BLaER1 treated with 17β-estradiol and CSF1 and Interleukin-3, amounts not matched to agents 10 nM and 100 nM (cell line): ENCODE measurements around the gene IFNE.

Source experiments
- H3K27ac ChIP-seq, 11 experiments: shearing (Covaris generic); formaldehyde crosslinking; 2 replicates each; pipeline ENCODE4 v1.8.1; 2022
- H3K27me3 ChIP-seq, 11 experiments: shearing (Covaris generic); formaldehyde crosslinking; 2 replicates each; pipeline ENCODE4 v1.8.1; 2022
- H3K36me3 ChIP-seq, 11 experiments: shearing (Covaris generic); formaldehyde crosslinking; 2 replicates each; pipeline ENCODE4 v1.8.1; 2022
- H3K4me1 ChIP-seq, 10 experiments: shearing (Covaris generic); formaldehyde crosslinking; 2 replicates each; pipeline ENCODE4 v1.8.1; 2022
- H3K4me2 ChIP-seq, 11 experiments: shearing (Covaris generic); formaldehyde crosslinking; 2 replicates each; pipeline ENCODE4 v1.8.1; 2022
- H3K4me3 ChIP-seq, 10 experiments: shearing (Covaris generic); formaldehyde crosslinking; 2 replicates each; pipeline ENCODE4 v1.8.1; 2022
- H3K9ac ChIP-seq, 11 experiments: shearing (Covaris generic); formaldehyde crosslinking; 2 replicates each; pipeline ENCODE4 v1.8.1; 2022
- H3K9me3 ChIP-seq, 11 experiments: shearing (Covaris generic); formaldehyde crosslinking; replicated peaks in 1 of 11; 2 replicates each; pipeline ENCODE4 v1.8.1; 2022
- H4K20me1 ChIP-seq, 11 experiments: shearing (Covaris generic); formaldehyde crosslinking; 2 replicates each; pipeline ENCODE4 v1.8.1; 2022
- Cebpa-rat ChIP-seq, 11 experiments: shearing (Covaris generic); IDR thresholded peaks; 2 replicates each; pipeline ENCODE4 v1.8.1; 2022

Gene IFNE

GRCh38 chr9:21520501-21521228, 38.6 kb upstream of the IFNE start:
- Histone ChIP-seq H3K9me3 (peaks cover 0 to 17% (median 0%) of the 10 kb centered on the region in 11 experiments; a peak in 2 of 22 replicates), H4K20me1 (no peaks in the 10 kb centered on the region), H3K4me1 (no peaks in the 10 kb centered on the region), H3K27me3 (no peaks in the 10 kb centered on the region), H3K27ac (no peak overlapping the region), H3K36me3 (no peaks in the 10 kb centered on the region), H3K4me2 (no peak overlapping the region), H3K4me3 (no peak overlapping the region), H3K9ac (no peak overlapping the region)
- TF ChIP-seq Cebpa-rat (IDR thresholded peaks at IDR 0.05) = no peak

GRCh38 chr9:21519855-21520434, 37.8 kb upstream of the IFNE start:
- H4K20me1 ChIP-seq = no peaks in the 10 kb centered on the region
- H3K27ac ChIP-seq = no peak overlapping the region
- no peak overlapping the region for H3K4me3 ChIP-seq
- H3K27me3 ChIP-seq = no peaks in the 10 kb centered on the region
- no peak overlapping the region for H3K9ac ChIP-seq
- peaks cover 0 to 17% (median 0%) of the 10 kb centered on the region in 11 experiments; a peak in 2 of 22 replicates for H3K9me3 ChIP-seq
- no peak for TF ChIP-seq Cebpa-rat (IDR thresholded peaks at IDR 0.05)
- H3K4me1 ChIP-seq = no peaks in the 10 kb centered on the region
- no peaks in the 10 kb centered on the region for H3K36me3 ChIP-seq
- no peak overlapping the region for H3K4me2 ChIP-seq

DNA sequence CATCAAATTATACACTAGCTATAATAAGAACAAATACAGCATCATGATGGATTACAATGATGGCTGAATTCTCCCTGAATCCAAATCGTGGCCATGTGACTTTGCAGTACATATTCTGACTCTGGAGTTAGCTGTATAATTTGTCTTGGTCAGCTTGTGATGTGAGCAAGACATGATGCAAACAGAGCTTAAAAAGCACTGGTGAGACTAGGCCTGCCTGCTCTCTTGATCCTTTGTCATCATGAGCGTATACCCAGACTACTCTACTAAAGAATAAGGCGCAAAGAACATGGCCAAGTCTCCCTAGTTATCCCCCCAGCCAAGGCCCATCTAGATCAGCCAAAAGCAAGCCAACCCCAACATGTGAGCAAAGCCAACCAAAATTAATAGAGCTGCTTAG, 34.7 kb upstream of the IFNE start:
- Histone ChIP-seq H4K20me1 (no peaks in the 10 kb centered on the region), H3K4me3 (no peak overlapping the region), H3K36me3 (no peaks in the 10 kb centered on the region), H3K4me2 (no peak overlapping the region), H3K27me3 (no peaks in the 10 kb centered on the region), H3K4me1 (no peaks in the 10 kb centered on the region), H3K9me3 (peaks cover 0 to 9% (median 0%) of the 10 kb centered on the region in 11 experiments; a peak in 1 of 22 replicates), H3K9ac (no peak overlapping the region), H3K27ac (no peak overlapping the region)
- TF ChIP-seq Cebpa-rat (IDR thresholded peaks at IDR 0.05) = no peak

DNA sequence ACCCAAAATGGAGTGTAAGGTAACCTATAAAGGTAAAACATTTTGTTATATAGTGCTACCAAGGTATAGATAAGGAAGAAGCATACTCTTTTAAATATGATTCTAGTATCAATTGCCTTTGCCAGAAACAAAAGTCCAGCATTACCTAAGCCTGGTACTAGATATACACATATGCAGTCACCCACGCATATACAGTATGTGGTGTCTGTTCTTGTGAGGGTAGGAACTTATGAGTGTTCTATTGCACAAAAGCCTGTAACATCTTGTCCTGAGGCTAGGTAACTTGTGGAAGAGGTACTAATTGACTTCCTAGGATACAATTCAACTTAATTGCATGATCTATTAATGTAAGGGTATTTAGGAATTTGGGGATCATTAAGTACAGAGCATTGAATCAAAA, 31.3 kb upstream of the IFNE start:
- no peaks in the 10 kb centered on the region for H3K36me3 ChIP-seq
- H3K9ac ChIP-seq = no peak overlapping the region

GRCh38 chr9:21510806-21511205, 28.7 kb upstream of the IFNE start:
- H3K27ac ChIP-seq = no peak overlapping the region
- H3K9ac ChIP-seq = no peak overlapping the region
- H4K20me1 ChIP-seq = no peaks in the 10 kb centered on the region
- no peaks in the 10 kb centered on the region for H3K9me3 ChIP-seq
- no peaks in the 10 kb centered on the region for H3K36me3 ChIP-seq
- no peak overlapping the region for H3K4me3 ChIP-seq
- H3K4me1 ChIP-seq = peaks cover 5 to 13% (median 10%) of the 10 kb centered on the region in 10 experiments; a peak in 19 of 20 replicates
- no peak overlapping the region for H3K4me2 ChIP-seq
- TF ChIP-seq Cebpa-rat (IDR thresholded peaks at IDR 0.05) = no peak
- H3K27me3 ChIP-seq = no peaks in the 10 kb centered on the region

More for the DNA sequence above, 31.3 kb upstream of the IFNE start:
- H3K27me3 ChIP-seq = no peaks in the 10 kb centered on the region
- H3K27ac ChIP-seq = no peak overlapping the region
- no peak overlapping the region for H3K4me3 ChIP-seq
- no peaks in the 10 kb centered on the region for H3K4me1 ChIP-seq
- H4K20me1 ChIP-seq = no peaks in the 10 kb centered on the region
- no peaks in the 10 kb centered on the region for H3K9me3 ChIP-seq
- no peak for TF ChIP-seq Cebpa-rat (IDR thresholded peaks at IDR 0.05)
- no peak overlapping the region for H3K4me2 ChIP-seq

- TF ChIP-seq Cebpa-rat (IDR thresholded peaks at IDR 0.05) = no peak
- H3K9me3 ChIP-seq = no peaks in the 10 kb centered on the region
- H3K4me3 ChIP-seq = no peak overlapping the region
Observed at GRCh38 chr9:21507483-21507790, 25.3 kb upstream of the IFNE start.

DNA sequence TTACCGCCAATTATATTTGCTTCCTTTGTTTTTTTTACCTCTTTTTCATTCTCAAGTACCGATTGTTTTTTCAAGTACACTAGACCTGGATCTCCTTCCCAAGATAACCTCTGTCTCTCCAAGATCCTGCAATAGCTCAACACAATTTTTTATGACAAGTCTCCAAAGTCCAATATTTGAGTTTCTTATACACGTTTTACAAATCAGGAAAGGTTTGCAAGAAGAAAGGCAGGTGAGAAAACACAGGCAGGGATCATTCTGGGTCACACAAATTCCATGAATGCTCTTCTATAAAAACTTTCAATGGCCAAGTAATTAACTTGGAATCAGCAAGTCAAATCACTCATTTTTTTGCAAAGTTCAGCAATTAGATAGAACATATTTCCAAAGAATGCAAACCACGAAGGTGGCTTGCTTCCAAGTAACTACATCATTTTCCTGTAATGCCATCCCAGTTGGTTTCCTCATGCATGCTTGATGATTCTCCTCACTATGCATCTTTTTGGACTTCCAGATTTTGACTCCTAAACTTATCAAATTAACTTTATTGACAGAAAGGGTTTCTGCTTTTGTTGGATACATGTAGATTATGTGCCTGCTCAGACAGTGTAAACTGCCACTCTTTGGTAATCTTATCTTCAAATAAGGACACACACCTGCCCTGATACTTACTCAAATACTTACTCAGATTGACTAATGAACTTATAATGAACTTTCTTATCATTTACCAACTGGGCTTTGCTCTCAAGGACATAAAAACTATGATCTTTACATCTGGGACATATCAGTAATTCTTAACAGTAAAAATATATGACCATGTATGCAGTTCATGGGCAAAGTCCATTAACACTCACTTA, 24.7 kb upstream of the IFNE start:
- Histone ChIP-seq H3K4me1 (peaks cover 8 to 17% (median 13%) of the 10 kb centered on the region in 10 experiments; a peak in 19 of 20 replicates), H3K4me2 (peak overlapping the region in 6 of 11 experiments; percentile 5 to 44 (median 25); a peak in 9 of 22 replicates), H3K9ac (no peak overlapping the region), H3K27ac (no peak overlapping the region), H4K20me1 (no peaks in the 10 kb centered on the region), H3K4me3 (no peak overlapping the region), H3K36me3 (no peaks in the 10 kb centered on the region), H3K9me3 (no peaks in the 10 kb centered on the region), H3K27me3 (no peaks in the 10 kb centered on the region)
- TF ChIP-seq Cebpa-rat (IDR thresholded peaks at IDR 0.05) = no peak

More at GRCh38 chr9:21507483-21507790, 25.3 kb upstream of the IFNE start:
- no peaks in the 10 kb centered on the region for H3K36me3 ChIP-seq
- peaks cover 8 to 17% (median 13%) of the 10 kb centered on the region in 10 experiments; a peak in 19 of 20 replicates for H3K4me1 ChIP-seq
- no peaks in the 10 kb centered on the region for H4K20me1 ChIP-seq
- H3K27ac ChIP-seq = no peak overlapping the region
- no peaks in the 10 kb centered on the region for H3K27me3 ChIP-seq
- H3K9ac ChIP-seq = no peak overlapping the region
- H3K4me2 ChIP-seq = no peak overlapping the region; a peak in 1 of 22 replicates

DNA sequence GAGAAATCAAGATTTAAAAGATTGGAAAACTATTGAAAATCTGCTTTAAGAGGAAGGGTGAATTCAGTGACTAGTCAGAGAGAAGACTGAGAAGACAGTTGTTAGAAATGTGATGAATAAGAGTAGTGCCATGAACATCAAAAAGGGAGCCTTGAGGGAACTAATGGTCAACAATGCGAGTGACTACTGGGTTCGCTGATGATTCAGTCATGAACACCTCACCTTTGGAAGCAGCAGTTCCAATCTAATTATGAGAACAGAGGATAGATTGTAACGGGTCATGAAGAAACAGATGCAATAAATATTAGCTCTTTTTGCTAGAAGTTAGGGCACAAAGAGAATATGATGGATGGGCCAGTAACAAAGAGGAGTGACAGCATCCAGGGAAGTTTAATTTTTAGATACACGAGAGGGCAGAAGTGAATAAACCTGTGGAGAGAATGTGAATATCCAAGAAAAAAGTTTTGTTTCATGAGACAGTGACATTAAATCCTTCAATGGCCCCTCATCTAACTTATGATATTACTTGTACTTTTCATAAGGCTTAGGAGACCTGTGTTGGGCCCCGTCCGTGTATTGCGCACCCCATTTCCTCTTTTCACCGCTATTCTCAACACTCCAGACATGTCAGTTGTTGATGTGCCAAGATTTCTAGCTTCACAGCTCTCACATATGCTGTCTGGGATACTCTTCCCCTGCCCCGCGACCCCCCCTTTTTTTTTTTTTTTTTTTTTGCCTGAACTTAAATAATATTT, 23.5 kb upstream of the IFNE start:
- H3K36me3 ChIP-seq = no peaks in the 10 kb centered on the region
- H3K27me3 ChIP-seq = no peaks in the 10 kb centered on the region
- no peaks in the 10 kb centered on the region for H4K20me1 ChIP-seq
- peaks cover 8 to 17% (median 13%) of the 10 kb centered on the region in 10 experiments; a peak in 19 of 20 replicates for H3K4me1 ChIP-seq
- no peak overlapping the region for H3K4me3 ChIP-seq
- TF ChIP-seq Cebpa-rat (IDR thresholded peaks at IDR 0.05) = no peak
- no peak overlapping the region for H3K27ac ChIP-seq
- no peak overlapping the region for H3K9ac ChIP-seq
- H3K4me2 ChIP-seq = peak overlapping the region; percentile 21 to 58 (median 43); a peak in 20 of 22 replicates
- no peaks in the 10 kb centered on the region for H3K9me3 ChIP-seq

GRCh38 chr9:21504894-21505293, 22.8 kb upstream of the IFNE start:
- H3K27me3 ChIP-seq = no peaks in the 10 kb centered on the region
- no peak overlapping the region for H3K27ac ChIP-seq
- H3K36me3 ChIP-seq = no peaks in the 10 kb centered on the region
- H3K4me1 ChIP-seq = peaks cover 8 to 17% (median 13%) of the 10 kb centered on the region in 10 experiments; a peak in 19 of 20 replicates
- no peak overlapping the region for H3K9ac ChIP-seq
- H4K20me1 ChIP-seq = no peaks in the 10 kb centered on the region
- H3K4me2 ChIP-seq = no peak overlapping the region
- no peak overlapping the region for H3K4me3 ChIP-seq
- TF ChIP-seq Cebpa-rat (IDR thresholded peaks at IDR 0.05) = no peak
- H3K9me3 ChIP-seq = no peaks in the 10 kb centered on the region
